NCI-H128 (cell line): ENCODE data around the gene METTL15.
"Not testable (repeated sequence)": the region's sequence is repeated elsewhere in the genome, so short reads cannot be mapped to it uniquely, and the experiment has no call there.

Experiments used
- DNase-seq: peaks from one replicate; lab custom pipeline; 2025; ENCODE audit not compliant: unreplicated experiment; lab: John Stamatoyannopoulos, UW

METTL15 gene

GRCh38 chr11:28195449-28195848 is 87.3 kb downstream of the METTL15 start:
- no peak for DNase-seq

- no peak for DNase-seq
These were observed 101.7 kb downstream of the METTL15 start for GRCh38 chr11:28209906-28210305.

- not testable (repeated sequence) for DNase-seq
These were observed 113.9 kb downstream of the METTL15 start for GRCh38 chr11:28222063-28222462.

GRCh38 chr11:28223577-28223976 is 115.4 kb downstream of the METTL15 start:
- DNase-seq, result no peak

- no peak for DNase-seq
These were observed 115.8 kb downstream of the METTL15 start for GRCh38 chr11:28223994-28224393.

GRCh38 chr11:28227460-28227859 is 119.3 kb downstream of the METTL15 start:
- no peak for DNase-seq

GRCh38 chr11:28228196-28228895 is 120.2 kb downstream of the METTL15 start:
- DNase-seq, result no peak

GRCh38 chr11:28231475-28231874 is 123.3 kb downstream of the METTL15 start:
- no peak for DNase-seq

GRCh38 chr11:28232649-28233048 is 124.5 kb downstream of the METTL15 start:
- DNase-seq, result no peak

GRCh38 chr11:28241760-28242159 is 133.6 kb downstream of the METTL15 start:
- DNase-seq, result no peak

- DNase-seq, result no peak
These were observed 134.4 kb downstream of the METTL15 start for GRCh38 chr11:28242596-28242995.

- no peak for DNase-seq
These were observed 134.9 kb downstream of the METTL15 start for GRCh38 chr11:28243061-28243460.

GRCh38 chr11:28243581-28243980 is 135.4 kb downstream of the METTL15 start:
- DNase-seq, result no peak

- no peak for DNase-seq
These were observed 136.9 kb downstream of the METTL15 start for GRCh38 chr11:28245131-28245530.

- DNase-seq, result no peak
These were observed 142.0 kb downstream of the METTL15 start for GRCh38 chr11:28250192-28250591.

- DNase-seq, result no peak
These were observed 143.1 kb downstream of the METTL15 start for GRCh38 chr11:28251257-28251656.

- no peak for DNase-seq
These were observed 149.6 kb downstream of the METTL15 start for GRCh38 chr11:28257761-28258160.

- no peak for DNase-seq
These were observed 151.1 kb downstream of the METTL15 start for GRCh38 chr11:28259177-28259843.

- DNase-seq, result no peak
These were observed 160.7 kb downstream of the METTL15 start for GRCh38 chr11:28268925-28269324.

- DNase-seq, result no peak
These were observed 161.4 kb downstream of the METTL15 start for GRCh38 chr11:28269586-28269985.

- DNase-seq, result not testable (repeated sequence)
These were observed 164.1 kb downstream of the METTL15 start for GRCh38 chr11:28272247-28272646.

GRCh38 chr11:28274216-28274615 is 166.0 kb downstream of the METTL15 start:
- DNase-seq, result no peak

- no peak for DNase-seq
These were observed 176.0 kb downstream of the METTL15 start for GRCh38 chr11:28284196-28284595.
